HepG2 (cell line): Measurements from ENCODE around the gene SLC18A2. TPM values are rescaled to one million over a fixed set of nuclear protein-coding genes. Genes with fewer than 3 reads are reported as not detected.

Source experiments
- ATAC-seq: fragments of 200-7000 bp; cut with Tn5 transposase; 3 replicates; pipeline ENCODE4 v1.9.1; 2020; ENCODE audit warnings: mild to moderate bottlenecking, moderate library complexity
- BruUV-seq: library from RNA; stranded (reverse); fragments of 400-500 nt; replicated peaks from 2 replicates; lab custom pipeline; 2021; lab: Mats Ljungman, UMichigan
- CTCF ChIA-PET: fragments of 300-600 bp; formaldehyde crosslinking; extraction: SDS; loops from one replicate; lab custom pipeline; 2021; ENCODE audit warnings: low total read pairs, inconsistent platforms, low intra/inter-chr PET ratio; lab: Yijun Ruan, JAX
- POLR2A ChIA-PET: fragments of 350-600 bp; sonication (Branson Sonifier 250); formaldehyde crosslinking; loops from one replicate; lab custom pipeline; 2020; ENCODE audit warnings: antibody characterized with exemption, inconsistent platforms; lab: Yijun Ruan, JAX
- DNase-seq: peaks from one replicate; pipeline ENCODE4 v3.0.0-alpha.2; 2015; ENCODE audit warnings: low spot score
- FAIRE-seq: peaks from 3 replicates; lab custom pipeline; 2011; peaks lifted over from hg19 to GRCh38; lab: Jason Lieb, UNC
- H2AFZ ChIP-seq: one replicate; pipeline ENCODE4 v1.6.1; 2011; ENCODE audit warnings: low read length, inconsistent platforms
- H3K27ac ChIP-seq: fragments of 300-600 bp; 3 replicates; pipeline ENCODE4 v1.8.0; 2011; ENCODE audit warnings: mixed run types, mild to moderate bottlenecking, mixed read lengths, low read length, inconsistent platforms; ENCODE audit not compliant: insufficient read depth; ENCODE audit errors: extremely low read length
- H3K27me3 ChIP-seq, 2 experiments: fragments of 200-600 bp in 1 of 2; 2 replicates in 1 of 2; 3 replicates in 1 of 2; pipeline versions ENCODE4 v1.6.0 to v1.8.0; 2011; ENCODE audit warnings: low read length in 2 of 2, mild to moderate bottlenecking in 2 of 2, moderate library complexity in 2 of 2, inconsistent platforms in 1 of 2; ENCODE audit not compliant: insufficient read depth in 2 of 2, control insufficient read depth in 1 of 2
- H3K36me3 ChIP-seq, 2 experiments: fragments of 200-600 bp in 1 of 2; replicated peaks in 1 of 2; 2 replicates in 1 of 2; 3 replicates in 1 of 2; pipeline versions ENCODE4 v1.5.1 to v1.8.0; 2011; ENCODE audit warnings: low read length in 2 of 2, inconsistent platforms in 1 of 2; ENCODE audit not compliant: insufficient read depth in 2 of 2, control insufficient read depth in 1 of 2
- H3K4me1 ChIP-seq: 2 replicates; pipeline ENCODE4 v1.5.1; 2012; ENCODE audit warnings: low read length, inconsistent platforms; ENCODE audit not compliant: insufficient read depth
- H3K4me2 ChIP-seq: 2 replicates; pipeline ENCODE4 v1.6.0; 2011; ENCODE audit warnings: low read depth, low read length, inconsistent platforms
- H3K4me3 ChIP-seq, 3 experiments: fragments of 200-600 bp in 1 of 3; sonication (generic), shearing (Covaris generic) in 1 of 3; replicated peaks in 1 of 3; 2 replicates each; pipeline ENCODE4 v1.5.1; 2011 to 2016; ENCODE audit warnings: low read length in 3 of 3, inconsistent platforms in 2 of 3, low read depth in 2 of 3, mild to moderate bottlenecking in 2 of 3, control low read depth in 1 of 3, mixed read lengths in 1 of 3; ENCODE audit not compliant: insufficient read depth in 1 of 3
- H3K79me2 ChIP-seq: one replicate; pipeline ENCODE4 v1.6.1; 2011; ENCODE audit warnings: low read length, inconsistent platforms; ENCODE audit not compliant: insufficient read depth
- H3K9ac ChIP-seq: 2 replicates; pipeline ENCODE4 v1.6.0; 2011; ENCODE audit warnings: mild to moderate bottlenecking, low read depth, low read length, inconsistent platforms; ENCODE audit not compliant: insufficient read depth
- H3K9me3 ChIP-seq: 2 replicates; pipeline ENCODE4 v1.5.1; 2012; ENCODE audit warnings: mild to moderate bottlenecking, low read length
- H4K20me1 ChIP-seq: 2 replicates; pipeline ENCODE4 v1.6.0; 2011; ENCODE audit warnings: inconsistent platforms, mild to moderate bottlenecking, low read length, moderate library complexity; ENCODE audit not compliant: insufficient read depth
- RERE ChIP-seq: IDR thresholded peaks from 2 replicates; pipeline ENCODE4 v1.6.1; 2016; ENCODE audit warnings: low read depth, missing genetic modification reagents, missing compliant biosample characterization
- WGBS: methylation state at CpG from one replicate; pipeline ENCODE4 v1.1.6; 2017; ENCODE audit warnings: low lambda C conversion rate; 5-methylcytosine and 5-hydroxymethylcytosine counted together
- in situ Hi-C: cut with HindIII; loops from 2 replicates; pipeline ENCODE4 v1.10.0; 2017; ENCODE audit warnings: low pct_unique_long_range_greater_than_20kb; ENCODE audit not compliant: extremely low pct_ligation_motif_present
- intact Hi-C: fragments of 100-400 bp; cut with micrococcal nuclease; formaldehyde crosslinking; loops from one replicate; pipeline ENCODE4 v1.10.0; 2022; ENCODE audit not compliant: unreplicated experiment
- polyA plus RNA-seq, 8 experiments: library from polyadenylated mRNA; depleted of rRNA in 3 of 8; stranded (reverse) in 7 of 8; unstranded in 1 of 8; fragments of >200 nt; fragmentation: Illumina TruSeq in 4 of 8; extraction: Trizol in 4 of 8; gene quantifications; 2 replicates each; pipeline versions ENCODE4 v1.2.1 to v1.2.3, GENCODE V29; 2011 to 2016; ENCODE audit warnings: low read depth in 4 of 8, missing spikeins in 1 of 8, mixed read lengths in 1 of 8; ENCODE audit not compliant: insufficient read depth in 1 of 8
- total RNA-seq, 5 experiments: library from RNA; depleted of rRNA; stranded (reverse); fragments of >200 nt; fragmentation: Illumina TruSeq; extraction: Trizol; gene quantifications; 2 replicates each; pipeline ENCODE4 v1.2.3, GENCODE V29; 2016; ENCODE audit warnings: low read depth in 1 of 5

The SLC18A2 gene
- total and polyA plus RNA-seq, 2 of the 13 experiments (the other 11 are each of a cell fraction or from before 2014, with no cell fraction given) = not detected

- no peaks in the 10 kb centered on the region for H4K20me1 ChIP-seq
Measured at GRCh38 chr10:117266400-117266799, 25.5 kb downstream of the SLC18A2 start.

More at GRCh38 chr10:117266400-117266799, 25.5 kb downstream of the SLC18A2 start:
- WGBS = 45% methylated on average over 9 of the region's 9 CpGs
- TF ChIP-seq RERE (CRISPR knock-in tag) = no peak
- TF ChIP-seq, all 625 proteins: peak for 0
- peaks cover 0 to 14% of the 10 kb centered on the region in 2 experiments; a peak in 2 of 5 replicates for H3K27me3 ChIP-seq
- in situ Hi-C loops = no loop called here
- ChIA-PET POLR2A (no interaction called here), CTCF (no interaction called here)
- no peak overlapping the region for H3K4me2 ChIP-seq
- H3K9me3 ChIP-seq = no peaks in the 10 kb centered on the region
- ATAC-seq (no peak), FAIRE-seq (no peak), DNase-seq (no peak)
- no peak overlapping the region for H3K4me3 ChIP-seq
- no peaks in the 10 kb centered on the region for H3K36me3 ChIP-seq
- peaks cover 39% of the 10 kb centered on the region for H3K4me1 ChIP-seq
- no peak overlapping the region for H2AFZ ChIP-seq
- intact Hi-C loops = no loop called here
- H3K27ac ChIP-seq = no peak overlapping the region
- BruUV-seq = no TSS peak
- no peak overlapping the region for H3K9ac ChIP-seq
- no peaks in the 10 kb centered on the region for H3K79me2 ChIP-seq
